NK-92 (cell line): Measurements from ENCODE around the gene CCDC17.
"Not testable (repeated sequence)": the region's sequence is repeated elsewhere in the genome, so short reads cannot be mapped to it uniquely, and the experiment has no call there.

ENCODE experiments used
- DNase-seq: peaks from one replicate; lab custom pipeline; 2025; ENCODE audit not compliant: unreplicated experiment; lab: John Stamatoyannopoulos, UW

Gene CCDC17

DNA sequence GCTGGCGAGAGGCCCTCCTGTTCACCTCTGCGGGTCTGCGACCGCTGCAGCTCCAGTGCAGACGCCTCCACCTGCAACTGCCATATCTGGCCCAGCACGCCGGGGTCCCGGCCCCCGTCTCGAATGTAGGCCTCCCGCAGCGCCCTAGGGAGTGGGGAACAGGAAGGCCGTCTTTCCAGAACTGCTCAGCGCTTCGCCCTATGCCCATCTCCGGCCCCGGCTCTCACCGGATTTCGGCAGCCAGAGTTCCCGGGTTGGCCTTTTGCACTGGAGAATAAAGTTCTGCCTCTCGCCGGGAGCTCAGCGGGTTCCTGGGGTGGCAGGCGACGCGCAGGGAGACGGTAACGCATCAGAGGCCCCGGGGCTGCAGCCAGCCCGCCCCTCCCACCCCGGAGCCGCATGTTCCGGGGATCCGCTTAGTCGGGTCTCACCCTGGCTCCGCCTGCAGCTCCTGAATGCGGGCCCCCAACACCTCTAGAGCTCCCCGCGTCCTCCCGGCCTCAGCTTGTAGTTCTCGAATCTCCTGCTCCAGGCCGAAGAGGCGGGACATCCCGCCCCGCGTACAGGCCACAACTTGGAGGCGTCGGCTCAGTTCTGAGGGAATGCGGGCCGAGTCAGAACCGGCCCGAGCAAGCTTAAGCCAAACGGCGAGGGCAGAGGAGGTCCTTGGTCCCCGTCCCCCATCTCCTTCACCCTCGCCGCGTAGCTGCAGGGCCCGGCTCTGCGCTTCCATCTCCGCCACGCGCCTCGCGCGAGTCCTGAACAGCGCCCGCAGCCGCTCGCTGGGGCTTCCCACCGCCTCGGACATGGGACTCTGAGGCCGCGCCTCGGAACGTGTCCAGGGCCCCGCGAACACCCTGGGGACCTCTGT is 1.1 kb downstream of the CCDC17 start:
- no peak for DNase-seq

DNA sequence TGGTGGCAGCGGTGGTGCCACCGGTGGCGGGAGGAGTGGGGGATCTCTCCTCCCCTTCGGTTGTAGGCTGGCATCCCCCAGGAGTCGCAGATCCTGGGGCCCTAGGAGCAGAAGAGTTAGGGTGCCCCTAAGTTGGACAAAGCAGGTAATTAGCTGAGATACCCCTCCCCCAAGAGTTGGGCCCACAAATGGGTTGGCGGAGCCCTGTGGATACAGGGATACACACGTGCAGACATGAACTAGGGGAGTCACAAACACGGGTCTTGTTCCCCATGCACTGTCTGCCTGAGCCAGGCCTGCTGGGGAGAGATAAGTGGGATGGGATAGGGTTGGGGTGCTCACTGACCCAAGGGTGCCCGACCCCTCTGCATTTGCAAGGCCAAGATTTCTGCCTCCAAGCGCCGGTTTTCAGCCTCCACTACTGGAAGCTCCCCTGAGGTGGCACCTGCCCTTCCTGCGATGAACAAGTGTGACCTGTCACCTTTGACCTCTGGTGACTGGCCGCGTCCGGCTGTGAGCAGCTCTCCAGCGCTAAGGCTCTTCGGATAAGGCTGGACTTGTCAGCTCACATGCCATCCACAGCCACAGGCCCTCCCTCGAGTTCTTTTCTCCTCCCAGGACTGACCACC is 1.8 kb downstream of the CCDC17 start:
- no peak for DNase-seq

DNA sequence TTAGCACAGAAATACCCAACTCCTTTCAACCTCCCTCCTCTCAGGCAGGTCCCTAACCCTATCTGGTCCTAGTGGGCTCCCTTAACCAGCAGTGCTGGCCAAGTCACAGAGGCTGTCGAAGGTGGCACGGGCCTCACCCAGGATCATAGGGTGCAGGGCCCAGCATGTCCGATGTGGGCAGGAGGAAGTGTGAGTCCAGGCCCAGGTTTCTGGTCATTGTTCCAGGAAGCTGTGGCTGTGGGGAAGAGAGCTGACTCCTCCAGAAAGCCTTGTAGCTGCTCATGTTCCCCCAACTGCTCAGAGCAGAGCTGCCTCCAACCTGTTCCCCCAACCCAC is 2.4 kb downstream of the CCDC17 start:
- DNase-seq = no peak

DNA sequence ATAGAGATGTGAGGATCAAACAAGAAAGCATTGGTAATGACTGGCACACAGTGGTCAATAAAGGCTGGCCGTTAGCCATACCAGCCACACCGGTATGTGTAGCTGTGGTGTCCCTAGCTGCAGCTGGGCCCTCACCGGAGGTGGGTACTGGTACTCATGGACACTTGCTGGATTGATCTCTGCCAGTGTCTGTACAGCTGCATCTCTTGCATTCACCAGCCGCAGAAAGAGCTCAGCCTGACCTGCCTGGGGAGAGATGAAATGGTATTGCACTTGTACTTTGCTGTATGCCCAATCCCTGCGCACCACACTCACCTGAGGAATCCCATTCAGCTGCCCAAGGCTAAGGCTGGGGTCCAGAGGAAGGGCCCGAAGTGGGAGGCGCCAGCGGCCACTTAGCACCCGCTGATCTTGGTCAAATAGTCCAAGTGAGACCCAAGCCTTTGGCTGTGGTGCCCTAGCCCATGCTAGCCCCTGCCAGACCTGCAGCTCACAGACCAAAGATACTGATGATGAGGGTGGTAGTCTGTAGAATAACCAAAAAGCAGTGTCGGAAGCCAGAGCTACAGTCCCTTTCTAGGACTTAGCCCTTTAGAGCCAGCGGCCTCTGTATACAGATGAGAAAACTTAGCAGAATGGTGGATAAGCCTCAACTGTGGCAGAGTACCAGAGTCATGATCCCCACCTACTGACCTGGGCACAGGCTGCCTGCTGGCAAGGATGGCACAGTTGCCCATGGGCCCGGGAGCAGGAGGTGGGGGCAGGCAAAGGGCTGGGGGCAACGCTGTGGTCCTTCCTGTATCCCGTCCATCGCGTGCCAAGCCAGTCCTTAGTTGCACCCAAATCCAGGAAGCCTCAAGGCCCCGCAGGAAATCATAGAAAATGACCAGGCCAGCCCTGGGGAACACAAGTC is 3.0 kb downstream of the CCDC17 start:
- no peak for DNase-seq

DNA sequence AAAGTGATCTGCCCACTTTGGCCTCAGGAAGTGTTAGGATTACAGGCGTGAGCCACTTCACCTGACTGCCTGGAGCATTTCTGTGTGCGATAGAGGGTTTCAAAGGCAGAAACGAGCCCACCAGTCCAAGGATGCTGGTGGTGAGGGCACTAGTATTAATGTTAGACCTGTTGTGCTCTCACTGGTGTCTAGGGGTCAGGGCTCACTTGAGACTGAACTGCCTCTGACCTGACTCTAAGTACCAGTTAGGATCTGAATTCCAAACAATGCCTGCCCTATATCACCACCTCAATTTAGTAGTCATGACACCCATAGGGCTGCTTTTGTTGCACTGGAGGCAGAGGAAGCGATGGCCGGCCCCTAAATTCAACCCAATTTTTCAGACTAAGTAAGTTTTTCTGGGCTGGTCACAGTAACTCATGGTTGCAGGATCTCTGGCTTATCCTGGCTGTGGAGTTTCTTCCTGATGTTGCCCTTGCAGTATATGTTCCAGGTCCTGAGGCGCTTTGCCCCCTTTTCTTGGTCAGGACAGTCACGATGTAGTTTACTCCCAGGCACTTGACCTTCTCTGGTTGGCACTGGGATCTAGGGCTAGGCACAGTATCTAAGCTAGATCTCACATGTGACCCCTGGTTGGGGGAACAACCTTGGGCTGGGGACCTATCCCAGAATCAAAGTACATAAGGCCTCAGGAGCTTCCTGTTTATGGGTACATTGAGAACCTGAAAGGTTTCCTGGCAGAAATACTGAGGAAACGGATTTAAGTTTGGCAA is 4.5 kb downstream of the CCDC17 start:
- no peak for DNase-seq

DNA sequence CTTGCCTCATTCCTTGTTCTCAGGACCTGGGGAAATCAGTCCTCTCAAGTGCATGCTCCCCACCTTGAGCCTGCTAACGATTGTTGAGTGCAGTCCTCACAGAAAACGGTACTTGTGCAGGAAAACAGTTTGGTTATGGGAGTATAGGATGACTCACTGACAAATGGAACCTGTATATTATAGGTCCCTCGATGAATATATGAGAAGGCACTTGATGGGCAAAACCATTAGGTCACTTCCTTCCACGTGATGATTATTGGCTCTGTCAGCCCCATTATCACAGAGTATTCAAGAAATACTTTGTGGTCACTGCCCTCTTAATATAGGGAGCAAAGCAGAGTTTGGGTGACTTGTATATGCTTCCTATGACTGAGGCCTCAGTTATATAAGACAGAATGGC is 6.2 kb downstream of the CCDC17 start:
- no peak for DNase-seq

DNA sequence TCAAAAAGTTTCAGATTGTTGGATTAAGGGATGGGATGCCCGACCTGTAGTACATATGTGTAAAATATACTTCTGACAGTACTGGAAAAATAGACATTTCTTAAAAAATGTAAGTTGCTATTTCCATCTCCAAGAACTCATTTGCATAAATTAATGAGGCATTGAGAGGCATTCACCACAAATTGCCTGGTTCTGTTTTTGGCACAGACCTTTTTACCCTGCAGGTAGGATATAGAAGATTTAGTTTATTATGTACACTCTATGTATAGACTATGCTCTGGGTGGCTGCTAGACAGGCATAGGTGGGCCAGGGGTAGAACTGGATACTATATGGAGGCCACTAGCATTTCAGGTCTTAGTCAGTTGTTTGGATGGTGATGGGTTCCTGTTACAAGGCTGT is 8.0 kb downstream of the CCDC17 start:
- DNase-seq = no peak

DNA sequence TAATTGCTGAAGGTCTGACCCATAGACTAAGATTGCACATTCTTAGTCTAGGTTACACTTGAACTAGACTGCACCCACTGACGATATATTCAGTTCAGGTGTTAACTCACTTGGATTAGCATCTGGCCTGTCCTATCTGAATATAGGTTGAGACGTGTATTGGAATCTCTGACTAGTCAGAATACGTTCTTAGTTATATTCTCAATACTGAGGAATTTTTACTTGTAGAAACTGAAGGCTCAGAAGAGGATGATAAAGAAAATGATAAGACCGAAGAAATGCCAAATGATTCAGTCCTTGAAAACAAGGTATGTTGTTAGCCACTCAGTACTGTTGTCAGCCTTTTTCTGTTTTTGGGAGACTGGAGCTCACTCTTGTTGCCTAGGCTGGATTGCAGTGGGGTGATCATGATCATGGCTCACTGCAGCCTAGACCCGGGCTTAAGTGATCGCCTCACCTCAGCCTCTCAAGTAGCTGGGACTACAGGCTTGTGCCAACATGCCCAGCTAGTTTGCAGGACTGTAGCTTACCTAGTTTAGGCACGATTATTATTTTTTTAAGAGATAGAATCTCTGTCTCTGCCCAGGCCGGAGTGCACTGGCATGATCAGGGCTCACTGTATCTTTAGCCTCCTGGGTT is 10.8 kb downstream of the CCDC17 start:
- no peak for DNase-seq

DNA sequence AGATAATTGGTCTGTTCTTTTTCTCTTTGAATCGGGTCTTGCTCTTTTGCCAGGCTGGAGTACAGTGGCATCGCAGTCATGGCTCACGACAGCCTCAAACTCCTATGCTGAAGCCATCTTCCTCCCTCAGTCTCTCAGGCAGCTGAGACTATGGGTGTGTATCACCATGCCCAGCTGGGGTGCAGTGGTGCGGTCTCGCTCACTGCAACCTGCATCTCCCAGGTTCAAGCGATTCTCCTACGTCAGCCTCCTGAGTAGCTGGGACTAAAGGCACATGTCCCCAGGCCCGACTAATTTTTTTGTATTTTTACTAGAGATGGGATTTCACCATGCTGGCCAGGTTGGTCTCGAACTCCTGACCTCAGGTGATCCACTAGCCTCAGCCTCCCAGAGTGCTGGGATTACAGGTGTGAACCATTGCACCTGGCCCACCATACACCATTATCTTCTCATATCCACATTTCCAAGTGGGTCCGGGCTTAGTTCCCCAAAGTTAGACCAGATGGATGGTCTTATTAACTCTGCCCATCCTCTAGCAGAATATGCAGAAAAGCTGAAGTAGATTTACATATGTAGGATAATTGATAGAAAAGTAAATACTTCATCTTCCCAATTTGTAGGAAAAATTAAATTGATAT is 13.1 kb downstream of the CCDC17 start:
- DNase-seq = no peak

DNA sequence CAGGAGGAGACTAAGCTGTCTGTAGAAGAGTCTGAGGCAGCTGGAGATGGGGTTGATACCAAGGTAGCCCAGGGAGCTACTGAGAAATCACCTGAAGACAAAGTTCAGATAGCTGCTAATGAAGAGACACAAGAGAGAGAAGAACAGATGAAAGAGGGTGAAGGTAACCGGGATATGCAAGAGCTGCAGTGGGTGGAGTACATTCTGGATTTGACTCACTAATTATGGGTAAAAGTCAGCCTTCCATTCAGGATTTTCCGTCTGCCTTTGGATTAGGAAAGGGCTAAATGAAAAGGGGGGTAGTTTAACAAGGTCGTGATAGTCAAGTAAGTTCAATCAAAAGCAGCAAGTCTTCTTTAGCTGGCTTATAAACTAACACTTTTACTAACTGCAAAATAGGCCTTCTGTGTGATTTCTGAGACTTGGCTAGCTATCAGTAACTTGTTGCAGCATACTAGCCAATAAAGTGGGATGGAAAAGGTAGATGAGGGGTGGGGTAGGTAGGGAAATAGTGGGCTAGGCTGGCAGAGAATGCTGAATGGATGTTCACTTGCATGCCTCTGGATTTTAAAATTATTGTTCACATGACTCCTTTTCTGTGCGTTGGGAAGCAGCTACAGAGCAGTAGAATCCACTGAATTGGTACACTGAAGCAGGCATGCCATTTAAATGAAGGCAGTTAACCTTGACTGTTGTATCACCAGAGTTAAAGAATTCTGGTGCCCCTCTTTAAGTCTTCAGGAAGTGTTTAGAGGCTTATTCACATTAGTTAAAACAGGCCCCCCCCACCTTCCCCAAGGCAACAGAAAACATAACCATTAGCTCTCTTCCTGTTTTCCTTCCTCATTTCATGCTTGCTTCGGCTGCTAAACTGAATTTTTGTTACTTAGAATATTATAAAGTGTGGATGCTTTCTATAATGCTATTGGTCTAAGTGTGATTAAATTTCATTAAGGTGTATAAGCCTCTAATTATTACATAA is 15.4 kb downstream of the CCDC17 start:
- no peak for DNase-seq

DNA sequence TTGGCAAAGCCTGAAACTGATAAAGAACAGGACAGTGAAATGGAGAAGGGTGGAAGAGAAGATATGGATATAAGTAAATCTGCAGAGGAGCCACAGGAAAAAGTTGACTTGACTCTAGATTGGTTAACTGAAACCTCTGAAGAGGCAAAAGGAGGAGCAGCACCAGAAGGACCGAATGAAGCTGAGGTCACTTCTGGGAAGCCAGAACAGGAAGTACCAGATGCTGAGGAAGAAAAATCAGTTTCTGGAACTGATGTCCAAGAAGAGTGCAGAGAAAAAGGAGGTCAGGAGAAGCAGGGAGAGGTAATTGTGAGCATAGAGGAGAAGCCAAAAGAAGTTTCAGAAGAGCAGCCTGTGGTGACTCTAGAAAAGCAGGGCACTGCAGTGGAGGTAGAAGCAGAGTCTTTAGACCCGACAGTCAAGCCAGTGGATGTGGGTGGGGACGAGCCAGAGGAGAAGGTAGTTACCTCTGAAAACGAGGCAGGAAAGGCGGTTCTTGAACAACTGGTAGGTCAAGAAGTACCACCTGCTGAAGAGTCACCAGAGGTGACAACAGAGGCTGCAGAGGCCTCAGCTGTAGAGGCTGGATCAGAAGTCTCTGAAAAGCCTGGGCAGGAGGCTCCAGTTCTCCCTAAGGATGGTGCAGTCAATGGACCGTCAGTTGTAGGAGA is 16.3 kb downstream of the CCDC17 start:
- no peak for DNase-seq

DNA sequence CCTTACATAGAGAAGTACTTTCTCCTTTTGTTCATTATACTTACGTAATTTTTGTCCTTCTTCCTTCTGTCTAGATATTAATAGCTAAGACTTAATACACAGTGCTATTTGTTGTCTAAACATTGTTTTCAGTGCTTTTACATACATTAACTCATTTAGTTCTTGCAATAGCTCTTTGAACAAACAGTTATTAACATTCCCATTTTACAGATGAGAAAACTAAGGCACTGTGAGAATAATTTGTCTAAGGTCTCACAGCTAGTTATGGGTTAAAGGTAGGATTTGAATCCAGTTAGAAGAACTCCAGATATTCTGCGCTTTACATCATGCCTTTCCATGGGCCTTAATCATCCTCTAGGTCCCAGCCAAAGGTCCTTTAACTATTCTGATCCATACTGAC is 19.6 kb downstream of the CCDC17 start:
- DNase-seq = no peak

DNA sequence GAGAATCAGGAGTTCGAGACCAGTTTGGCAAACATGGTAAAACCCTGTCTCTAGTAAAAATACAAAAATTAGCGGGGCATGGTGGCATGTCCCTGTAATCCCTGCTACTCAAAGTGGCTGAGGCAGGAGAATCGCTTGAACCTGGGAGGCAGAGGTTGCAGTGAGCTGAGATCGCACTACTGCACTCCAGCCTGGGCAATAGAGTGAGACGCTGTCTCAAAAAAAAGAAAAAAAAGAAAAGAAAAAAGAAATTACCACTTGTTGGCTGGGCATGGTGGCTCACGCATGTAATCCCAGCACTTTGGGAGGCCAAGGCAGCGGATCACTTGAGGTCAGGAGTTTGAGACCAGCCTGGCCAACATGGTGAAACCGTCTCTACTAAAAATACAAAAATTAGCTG is 27.1 kb downstream of the CCDC17 start:
- not testable (repeated sequence) for DNase-seq

DNA sequence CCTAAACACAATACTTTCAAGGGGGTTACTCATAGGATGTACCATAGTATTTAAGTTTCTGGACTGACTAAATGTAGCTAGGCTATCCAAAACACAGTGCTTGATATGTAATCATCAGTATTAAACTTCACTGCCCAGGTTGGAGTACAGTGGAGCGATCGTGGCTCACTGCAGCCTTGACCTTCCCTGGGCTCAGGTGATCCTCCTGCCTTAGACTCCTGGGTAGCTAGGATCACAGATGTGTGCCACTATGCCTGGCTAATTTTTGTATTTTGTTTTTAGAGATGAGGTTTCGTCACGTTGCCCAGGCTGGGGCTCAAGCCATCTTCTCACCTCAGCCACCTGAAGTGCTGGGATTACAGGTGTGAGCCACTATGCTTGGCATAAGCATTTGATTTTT is 29.4 kb downstream of the CCDC17 start:
- no peak for DNase-seq

DNA sequence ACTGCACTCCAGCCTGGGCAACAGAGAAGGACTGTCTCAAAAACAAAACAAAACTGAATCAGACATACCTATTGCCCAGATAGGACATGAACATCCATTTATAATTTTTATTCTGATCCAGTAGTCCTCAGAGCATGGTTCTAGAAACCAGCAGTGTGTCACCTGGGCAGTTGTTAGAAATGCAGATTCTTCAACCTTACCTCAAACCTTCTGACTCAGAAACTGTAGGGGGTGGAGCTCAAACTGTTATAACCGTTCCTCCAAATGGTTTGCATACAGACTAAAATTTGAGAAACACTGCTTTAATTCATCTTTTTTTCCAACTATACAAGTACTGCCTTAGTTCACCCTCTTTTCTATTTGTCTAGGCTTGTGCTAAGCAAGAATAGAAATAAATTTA is 34.0 kb downstream of the CCDC17 start:
- DNase-seq = no peak

DNA sequence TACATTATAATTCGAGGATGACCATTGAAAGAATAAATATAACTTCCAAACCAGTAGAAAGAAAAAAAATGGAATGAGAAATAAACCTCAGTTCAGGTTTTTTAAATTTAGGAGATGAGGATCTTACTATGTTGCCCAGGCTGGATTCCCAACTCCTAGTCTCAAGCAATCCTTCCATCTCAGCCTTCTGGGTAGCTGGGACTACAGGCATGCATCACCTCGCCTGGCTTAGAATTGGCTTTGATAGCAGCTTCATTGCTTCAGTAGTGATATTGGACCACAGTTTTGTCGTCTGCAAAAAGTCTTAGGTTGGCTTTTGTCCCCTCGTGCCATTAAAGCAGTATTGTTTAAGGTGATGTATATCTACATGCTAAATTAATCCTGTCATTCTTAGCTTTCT is 37.1 kb downstream of the CCDC17 start:
- no peak for DNase-seq

DNA sequence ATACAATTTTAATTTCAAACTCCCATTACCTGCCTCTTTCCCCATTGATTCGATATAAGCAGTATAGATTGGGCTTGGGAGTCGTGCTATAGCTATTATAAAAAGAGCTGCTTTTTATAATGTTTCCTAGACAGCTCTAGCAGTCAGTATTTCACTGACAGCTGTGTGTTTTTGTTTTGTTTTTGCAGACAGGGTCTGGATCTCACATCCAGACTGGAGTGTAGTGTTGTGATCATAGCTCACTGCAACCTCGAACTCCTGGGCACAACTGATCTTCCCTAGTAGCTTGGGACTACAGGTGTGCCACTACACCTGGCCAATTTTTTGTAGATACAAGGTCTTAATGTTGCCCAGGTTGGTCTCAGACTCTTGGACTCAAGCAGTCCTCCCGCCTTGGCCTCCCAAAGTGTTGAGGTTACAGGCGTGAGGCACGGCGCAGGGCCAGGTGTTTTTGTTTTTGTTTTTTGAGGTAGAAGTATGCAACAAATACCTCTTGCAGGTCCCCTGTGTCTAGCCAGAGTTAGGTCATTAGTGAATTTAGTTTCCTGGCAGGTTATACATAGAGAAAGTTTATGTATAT is 38.3 kb downstream of the CCDC17 start:
- DNase-seq = no peak

DNA sequence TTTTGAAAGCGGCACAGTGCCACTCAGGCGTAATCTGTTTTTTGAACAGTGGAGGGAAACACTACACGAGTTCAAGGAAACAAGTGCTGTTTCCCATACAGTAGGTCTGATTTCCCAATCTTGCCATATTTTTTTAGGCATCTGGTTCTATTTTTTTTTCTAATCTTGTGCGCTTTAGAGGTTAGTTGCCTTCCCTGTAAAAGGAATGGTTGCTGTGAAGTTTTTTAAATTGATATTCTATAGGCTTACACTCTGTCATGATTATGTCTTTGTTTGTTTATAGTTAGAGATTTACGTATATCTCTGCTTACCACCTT is 38.8 kb downstream of the CCDC17 start:
- DNase-seq = no peak
